ENCODE data around the gene EPHA3.

GRCh38 chr3:89344076-89344475 is 236.7 kb downstream of the EPHA3 start:
- TF ChIP-seq CTCF (IDR thresholded peaks at IDR 0.05; ENCODE audit: poor library complexity) (no peak), EZH2phosphoT487 (IDR thresholded peaks at IDR 0.05; ENCODE audit: low read depth, severe bottlenecking, unreplicated experiment) (no peak)
